ENCODE measurements around the gene PI4K2A.

The PI4K2A gene

GRCh38 chr10:97684866-97685394, 44.5 kb downstream of the PI4K2A start:
- Histone ChIP-seq H3K4ac (ENCODE audit: low read length) (no peak overlapping the region), H3K27me3 (ENCODE audit: control insufficient read depth in 3 of 3, insufficient read depth in 3 of 3, low read depth in 1 of 3, low read length in 3 of 3) (no peaks in the 10 kb centered on the region), H3K9ac (ENCODE audit: low read depth, low read length, poor library complexity) (no peak overlapping the region), H3K18ac (ENCODE audit: low read length) (no peak overlapping the region), H3K9me3 (replicated peaks in 1 of 2; ENCODE audit: control insufficient read depth in 2 of 2, insufficient read depth in 1 of 2, low read depth in 1 of 2, low read length in 2 of 2) (no peaks in the 10 kb centered on the region), H2AFZ (ENCODE audit: low read length) (no peak overlapping the region), H4K8ac (ENCODE audit: low read depth, low read length) (no peak overlapping the region), H3K23ac (ENCODE audit: low read depth, low read length, poor library complexity) (no peak overlapping the region), H3K4me3 (ENCODE audit: low read length in 2 of 2) (no peak overlapping the region), H3K4me1 (ENCODE audit: control insufficient read depth in 2 of 2, insufficient read depth in 1 of 2, low read depth in 1 of 2, low read length in 2 of 2) (peaks cover 8 to 10% of the 10 kb centered on the region in 2 donors), H3K36me3 (replicated peaks in 1 of 2; ENCODE audit: control insufficient read depth in 2 of 2, insufficient read depth in 2 of 2, low read length in 2 of 2) (no peaks in the 10 kb centered on the region), H3K27ac (replicated peaks; ENCODE audit: low read length) (no peak overlapping the region), H2BK12ac (ENCODE audit: low read length) (no peak overlapping the region), H4K91ac (ENCODE audit: low read depth, low read length, poor library complexity) (no peak overlapping the region), H3K79me1 (ENCODE audit: low read depth, low read length) (no peaks in the 10 kb centered on the region), H2AK5ac (ENCODE audit: low read depth, low read length) (no peak overlapping the region), H2BK120ac (ENCODE audit: low read depth, low read length) (no peak overlapping the region), H3K14ac (ENCODE audit: low read length) (no peak overlapping the region), H2BK15ac (ENCODE audit: low read length) (no peak overlapping the region), H3K4me2 (ENCODE audit: insufficient read depth, low read length, poor library complexity, severe bottlenecking) (no peak overlapping the region), H2BK5ac (ENCODE audit: low read length) (no peak overlapping the region)
- no peak for DNase-seq (ENCODE audit: low spot score)
- no CpG with 5 or more reads among the region's 5 CpGs for WGBS, 2 donors (ENCODE audit: extremely low coverage in 2 of 2, insufficient read length in 2 of 2, insufficient replicate concordance in 1 of 2)

- no peak for DNase-seq (ENCODE audit: low spot score)
- WGBS, 2 donors (ENCODE audit: extremely low coverage in 2 of 2, insufficient read length in 2 of 2, insufficient replicate concordance in 1 of 2) = no CpG with 5 or more reads among the region's 2 CpGs
- peaks cover 8 to 10% of the 10 kb centered on the region in 2 donors for H3K4me1 ChIP-seq (ENCODE audit: control insufficient read depth in 2 of 2, insufficient read depth in 1 of 2, low read depth in 1 of 2, low read length in 2 of 2)
Observed at GRCh38 chr10:97685395-97685958, 45.0 kb downstream of the PI4K2A start.

GRCh38 chr10:97686301-97686961, 46.0 kb downstream of the PI4K2A start:
- Histone ChIP-seq H3K27me3 (ENCODE audit: control insufficient read depth in 3 of 3, insufficient read depth in 3 of 3, low read depth in 1 of 3, low read length in 3 of 3) (no peaks in the 10 kb centered on the region), H2BK120ac (ENCODE audit: low read depth, low read length) (no peak overlapping the region), H3K36me3 (replicated peaks in 1 of 2; ENCODE audit: control insufficient read depth in 2 of 2, insufficient read depth in 2 of 2, low read length in 2 of 2) (no peaks in the 10 kb centered on the region), H3K27ac (replicated peaks; ENCODE audit: low read length) (no peak overlapping the region), H3K4me2 (ENCODE audit: insufficient read depth, low read length, poor library complexity, severe bottlenecking) (peak overlapping the region; percentile 90), H3K79me1 (ENCODE audit: low read depth, low read length) (no peaks in the 10 kb centered on the region), H3K14ac (ENCODE audit: low read length) (no peak overlapping the region), H3K9me3 (replicated peaks in 1 of 2; ENCODE audit: control insufficient read depth in 2 of 2, insufficient read depth in 1 of 2, low read depth in 1 of 2, low read length in 2 of 2) (no peaks in the 10 kb centered on the region), H2AFZ (ENCODE audit: low read length) (peak overlapping the region; percentile 100), H2AK5ac (ENCODE audit: low read depth, low read length) (no peak overlapping the region), H4K8ac (ENCODE audit: low read depth, low read length) (no peak overlapping the region), H3K4me1 (ENCODE audit: control insufficient read depth in 2 of 2, insufficient read depth in 1 of 2, low read depth in 1 of 2, low read length in 2 of 2) (peaks cover 8 to 10% of the 10 kb centered on the region in 2 donors), H3K18ac (ENCODE audit: low read length) (peak overlapping the region; percentile 94), H3K23ac (ENCODE audit: low read depth, low read length, poor library complexity) (peak overlapping the region; percentile 81), H3K4me3 (ENCODE audit: low read length in 2 of 2) (peak overlapping the region; percentile 68 to 96), H3K4ac (ENCODE audit: low read length) (no peak overlapping the region), H4K91ac (ENCODE audit: low read depth, low read length, poor library complexity) (no peak overlapping the region), H2BK15ac (ENCODE audit: low read length) (peak overlapping the region; percentile 34), H2BK12ac (ENCODE audit: low read length) (no peak overlapping the region), H3K9ac (ENCODE audit: low read depth, low read length, poor library complexity) (peak overlapping the region; percentile 92), H2BK5ac (ENCODE audit: low read length) (no peak overlapping the region)
- DNase-seq (ENCODE audit: low spot score) = no peak
- no CpG with 5 or more reads among the region's 14 CpGs for WGBS, 2 donors (ENCODE audit: extremely low coverage in 2 of 2, insufficient read length in 2 of 2, insufficient replicate concordance in 1 of 2)

More at GRCh38 chr10:97685395-97685958, 45.0 kb downstream of the PI4K2A start:
- H2BK5ac ChIP-seq (ENCODE audit: low read length) = no peak overlapping the region
- H3K79me1 ChIP-seq (ENCODE audit: low read depth, low read length) = no peaks in the 10 kb centered on the region
- H2BK15ac ChIP-seq (ENCODE audit: low read length) = no peak overlapping the region
- H2BK12ac ChIP-seq (ENCODE audit: low read length) = no peak overlapping the region
- H3K4me3 ChIP-seq (ENCODE audit: low read length in 2 of 2) = no peak overlapping the region
- H2BK120ac ChIP-seq (ENCODE audit: low read depth, low read length) = no peak overlapping the region
- H3K9me3 ChIP-seq (replicated peaks in 1 of 2; ENCODE audit: control insufficient read depth in 2 of 2, insufficient read depth in 1 of 2, low read depth in 1 of 2, low read length in 2 of 2) = no peaks in the 10 kb centered on the region
- no peak overlapping the region for H4K8ac ChIP-seq (ENCODE audit: low read depth, low read length)
- no peak overlapping the region for H3K4ac ChIP-seq (ENCODE audit: low read length)
- H3K18ac ChIP-seq (ENCODE audit: low read length) = no peak overlapping the region
- H3K36me3 ChIP-seq (replicated peaks in 1 of 2; ENCODE audit: control insufficient read depth in 2 of 2, insufficient read depth in 2 of 2, low read length in 2 of 2) = no peaks in the 10 kb centered on the region
- no peak overlapping the region for H2AFZ ChIP-seq (ENCODE audit: low read length)
- no peak overlapping the region for H3K9ac ChIP-seq (ENCODE audit: low read depth, low read length, poor library complexity)
- H4K91ac ChIP-seq (ENCODE audit: low read depth, low read length, poor library complexity) = no peak overlapping the region
- H2AK5ac ChIP-seq (ENCODE audit: low read depth, low read length) = no peak overlapping the region
- H3K27ac ChIP-seq (replicated peaks; ENCODE audit: low read length) = no peak overlapping the region
- no peaks in the 10 kb centered on the region for H3K27me3 ChIP-seq (ENCODE audit: control insufficient read depth in 3 of 3, insufficient read depth in 3 of 3, low read depth in 1 of 3, low read length in 3 of 3)
- no peak overlapping the region for H3K14ac ChIP-seq (ENCODE audit: low read length)
- no peak overlapping the region for H3K23ac ChIP-seq (ENCODE audit: low read depth, low read length, poor library complexity)
- no peak overlapping the region for H3K4me2 ChIP-seq (ENCODE audit: insufficient read depth, low read length, poor library complexity, severe bottlenecking)

Measured in neuronal stem cell (in vitro differentiated cells).